ENCODE results near the gene KREMEN1.

The KREMEN1 gene

DNA sequence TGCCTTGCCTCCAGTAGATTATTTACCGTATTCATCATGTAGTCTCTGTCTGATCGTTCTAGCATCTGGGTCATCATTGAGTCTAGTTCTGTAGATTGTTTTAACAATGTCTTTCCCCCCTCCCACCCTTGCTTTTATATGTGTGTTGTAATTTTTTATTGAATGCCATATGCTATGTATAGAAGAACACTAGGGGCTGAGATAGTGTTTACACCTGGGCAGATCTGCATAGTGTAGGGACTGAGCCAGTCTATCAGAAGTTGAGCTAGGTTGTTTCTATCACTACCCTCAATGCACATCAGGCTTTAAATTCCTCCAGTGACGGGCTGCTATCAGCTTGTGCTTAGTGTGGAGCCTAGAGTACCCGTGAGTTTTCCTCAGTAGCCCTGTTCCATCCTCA lies 61.6 kb downstream of the KREMEN1 start:
- no peak for DNase-seq

DNA sequence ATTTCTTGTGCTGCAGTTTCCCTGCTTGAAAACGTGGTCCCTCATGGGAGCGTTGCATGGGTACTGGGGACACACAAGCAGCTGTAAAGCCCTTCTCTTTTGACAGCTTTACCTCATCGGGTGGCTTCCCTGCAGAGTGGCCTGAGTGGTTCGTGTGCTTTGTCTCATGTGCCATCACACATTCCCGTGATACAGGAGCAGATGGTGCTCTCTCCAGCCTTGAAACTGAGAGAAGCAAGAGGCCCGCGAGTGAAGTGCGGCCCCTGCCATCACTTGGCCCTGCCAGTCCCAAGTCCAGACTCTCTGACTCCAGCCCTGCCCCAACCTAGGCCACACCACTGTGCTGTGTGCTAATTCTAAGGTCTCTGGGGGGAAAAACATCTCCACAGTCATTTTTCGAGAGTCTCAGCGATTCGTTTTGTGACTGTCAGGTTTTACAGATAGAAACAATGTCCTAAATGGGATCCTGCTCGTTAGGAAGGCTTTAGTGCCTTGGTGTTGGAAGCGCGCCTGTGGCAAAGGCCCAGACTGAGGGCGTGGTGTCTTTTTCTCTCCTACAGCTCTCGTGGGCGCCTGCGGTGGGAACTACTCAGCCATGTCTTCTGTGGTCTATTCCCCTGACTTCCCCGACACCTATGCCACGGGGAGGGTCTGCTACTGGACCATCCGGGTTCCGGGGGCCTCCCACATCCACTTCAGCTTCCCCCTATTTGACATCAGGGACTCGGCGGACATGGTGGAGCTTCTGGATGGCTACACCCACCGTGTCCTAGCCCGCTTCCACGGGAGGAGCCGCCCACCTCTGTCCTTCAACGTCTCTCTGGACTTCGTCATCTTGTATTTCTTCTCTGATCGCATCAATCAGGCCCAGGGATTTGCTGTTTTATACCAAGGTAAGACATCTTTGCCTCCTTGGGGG lies 64.2 kb downstream of the KREMEN1 start:
- no peak for DNase-seq

DNA sequence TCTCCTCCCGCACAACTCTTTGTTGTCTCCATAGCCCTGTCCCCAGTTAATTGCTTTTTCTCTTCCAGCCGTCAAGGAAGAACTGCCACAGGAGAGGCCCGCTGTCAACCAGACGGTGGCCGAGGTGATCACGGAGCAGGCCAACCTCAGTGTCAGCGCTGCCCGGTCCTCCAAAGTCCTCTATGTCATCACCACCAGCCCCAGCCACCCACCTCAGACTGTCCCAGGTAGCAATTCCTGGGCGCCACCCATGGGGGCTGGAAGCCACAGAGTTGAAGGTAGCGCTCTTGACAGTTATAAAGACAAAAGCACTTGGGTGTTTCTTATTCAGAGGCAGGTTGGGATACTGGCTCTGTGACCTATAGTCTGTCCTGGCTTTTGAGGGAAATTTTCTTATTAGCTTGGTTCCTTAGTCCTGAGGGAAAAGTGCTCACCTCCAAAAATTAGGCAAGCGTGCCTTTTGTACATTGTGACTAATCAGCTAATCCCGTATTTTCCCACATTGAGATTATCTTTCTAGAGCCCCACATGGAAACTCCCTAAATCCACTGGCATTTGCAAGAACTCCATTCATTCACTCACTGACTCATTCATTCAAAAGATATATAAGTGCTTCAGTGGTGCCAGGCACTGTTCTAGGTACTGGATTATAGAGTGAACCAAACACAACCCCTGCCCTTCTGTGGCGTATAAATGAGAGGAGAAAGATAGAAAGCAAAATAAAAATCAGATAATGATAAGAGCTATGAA lies 65.9 kb downstream of the KREMEN1 start:
- DNase-seq, result no peak

DNA sequence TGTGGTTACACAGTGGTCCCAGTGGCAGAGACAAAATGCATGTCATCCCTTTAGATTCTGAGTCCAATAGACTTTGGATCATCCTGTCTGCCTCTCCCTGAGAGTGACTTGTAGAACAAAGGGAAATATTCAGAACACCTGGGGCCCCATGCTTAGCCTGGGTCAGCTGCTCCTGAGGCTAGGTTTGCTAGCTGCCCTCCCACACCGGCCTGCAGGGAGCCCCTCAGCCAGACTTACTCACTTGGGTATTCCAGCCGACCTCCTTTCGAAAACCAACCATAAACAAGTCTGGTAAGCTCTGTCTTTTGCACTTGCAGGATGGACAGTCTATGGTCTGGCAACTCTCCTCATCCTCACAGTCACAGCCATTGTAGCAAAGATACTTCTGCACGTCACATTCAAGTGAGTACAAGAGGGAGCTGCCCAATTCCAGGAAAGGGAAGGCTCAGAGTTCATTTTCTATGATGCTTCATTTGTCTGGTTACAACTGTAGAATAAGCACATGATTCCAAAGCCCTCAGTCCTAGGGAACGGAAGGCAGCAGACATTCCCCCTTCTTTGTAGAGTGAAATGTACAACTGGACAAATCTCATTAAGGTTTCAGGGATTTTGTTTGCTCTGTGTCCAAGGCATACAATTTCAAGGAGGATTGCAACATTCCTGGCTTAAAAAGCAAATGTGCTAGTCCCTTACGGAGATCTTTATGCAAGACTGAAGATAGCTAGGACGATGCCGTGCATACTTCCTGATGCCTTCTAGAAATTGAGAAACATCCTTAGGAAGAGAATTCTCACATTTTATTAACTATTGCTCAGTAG lies 67.3 kb downstream of the KREMEN1 start:
- no peak for DNase-seq

DNA sequence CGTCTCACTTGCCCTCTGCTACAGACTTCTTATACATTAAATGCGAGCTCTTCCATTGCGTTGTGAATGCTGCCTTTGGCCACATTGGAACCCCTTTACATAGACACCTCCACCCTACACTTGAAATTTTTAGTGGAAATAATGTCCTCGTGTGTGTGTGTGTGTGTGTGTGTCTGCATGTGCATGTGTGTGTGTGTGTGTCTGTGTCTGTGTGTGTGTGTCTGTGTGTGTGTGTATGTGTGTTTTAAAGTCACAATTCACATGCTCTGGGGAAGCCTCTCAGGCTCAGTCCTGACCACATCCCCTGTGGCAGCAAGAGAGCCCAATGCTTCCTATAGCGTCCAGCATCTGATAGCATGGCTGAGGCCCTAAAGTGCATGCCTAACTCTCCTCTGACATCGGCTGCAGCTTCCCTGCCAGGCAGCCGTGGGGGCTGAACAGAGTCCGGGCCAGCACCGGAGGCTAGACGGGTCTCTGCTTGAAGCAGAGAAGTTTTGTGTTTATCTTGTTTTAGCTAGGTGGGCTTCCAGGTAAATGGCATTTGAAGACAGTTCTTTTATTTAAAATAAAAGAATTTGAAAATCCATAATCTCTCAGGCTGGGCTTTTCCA lies 68.3 kb downstream of the KREMEN1 start:
- no peak for DNase-seq

DNA sequence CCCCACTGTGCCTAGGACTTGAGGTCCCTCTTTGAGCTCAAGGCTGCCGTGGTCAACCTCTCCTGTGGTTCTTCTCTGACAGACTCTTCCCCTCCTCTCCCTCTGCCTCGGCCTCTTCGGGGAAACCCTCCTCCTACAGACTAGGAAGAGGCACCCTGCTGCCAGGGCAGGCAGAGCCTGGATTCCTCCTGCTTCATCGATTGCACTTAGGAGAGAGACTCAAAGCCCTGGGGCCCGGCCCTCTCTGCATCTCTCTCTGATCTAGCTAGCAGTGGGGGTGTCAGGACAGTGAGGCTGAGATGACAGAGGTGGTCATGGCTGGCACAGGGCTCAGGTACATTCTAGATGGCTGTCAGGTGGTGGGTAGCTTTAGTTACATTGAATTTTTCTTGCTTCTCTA lies 69.3 kb downstream of the KREMEN1 start:
- no peak for DNase-seq

DNA sequence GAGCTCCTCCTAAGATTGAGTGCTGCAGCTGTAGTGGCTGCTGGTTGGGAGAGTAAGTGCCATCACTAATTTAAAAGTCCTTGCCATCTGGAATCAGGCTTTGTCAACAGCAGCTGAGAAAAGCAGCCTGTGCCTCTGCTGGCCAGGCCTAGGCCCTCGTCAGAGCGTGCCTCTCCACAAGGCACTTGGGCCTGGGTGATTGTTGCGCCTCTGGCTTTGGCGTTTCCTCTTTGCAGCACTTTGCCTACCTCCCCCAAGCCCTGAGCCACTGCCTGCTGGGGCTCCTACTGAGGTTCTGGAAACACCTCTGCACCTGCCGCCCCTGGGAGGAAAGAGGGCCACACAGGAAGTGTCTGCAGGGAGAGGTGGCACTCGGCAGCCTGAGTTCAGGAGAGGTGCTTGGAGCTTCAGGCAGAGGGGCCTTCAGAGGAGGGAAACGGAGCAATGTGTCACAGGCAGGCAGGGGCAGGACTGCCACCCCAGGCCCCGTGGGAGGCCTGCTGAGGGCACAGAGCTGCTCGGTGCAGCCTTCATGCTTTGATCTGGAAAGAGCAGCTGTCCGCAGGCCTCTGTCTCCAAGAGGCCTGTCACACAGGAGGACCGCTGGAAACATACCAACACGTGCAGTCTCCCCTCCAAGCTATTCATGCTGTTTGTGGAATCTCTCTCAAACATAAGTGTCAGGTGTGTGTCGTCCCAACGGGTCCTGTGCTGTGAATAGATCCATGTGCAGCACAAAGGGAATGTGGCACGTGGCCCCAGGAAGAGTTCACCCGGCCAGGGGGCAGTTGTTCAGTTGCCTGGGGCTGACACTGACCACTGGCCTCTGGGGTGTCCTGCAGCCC lies 71.3 kb downstream of the KREMEN1 start:
- DNase-seq, result no peak

DNA sequence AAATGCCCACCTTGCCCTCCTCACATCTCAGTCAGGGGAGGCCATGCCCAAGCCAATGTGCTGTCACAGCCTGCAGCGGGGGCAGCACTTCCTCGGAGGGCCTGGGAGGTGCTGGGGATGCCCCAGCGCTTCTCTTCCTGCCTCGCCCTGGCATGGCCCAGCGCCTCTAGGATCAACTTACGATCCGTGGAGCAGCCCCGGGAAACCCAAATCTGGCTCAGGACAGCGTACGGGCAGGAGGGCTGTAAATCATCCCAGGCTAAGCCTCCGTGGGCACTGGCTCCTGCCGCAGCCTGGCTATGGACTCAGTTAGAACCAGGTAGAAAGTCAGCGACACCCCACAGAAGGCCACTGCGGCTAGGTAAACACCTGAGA lies 71.9 kb downstream of the KREMEN1 start:
- DNase-seq, result no peak

DNA sequence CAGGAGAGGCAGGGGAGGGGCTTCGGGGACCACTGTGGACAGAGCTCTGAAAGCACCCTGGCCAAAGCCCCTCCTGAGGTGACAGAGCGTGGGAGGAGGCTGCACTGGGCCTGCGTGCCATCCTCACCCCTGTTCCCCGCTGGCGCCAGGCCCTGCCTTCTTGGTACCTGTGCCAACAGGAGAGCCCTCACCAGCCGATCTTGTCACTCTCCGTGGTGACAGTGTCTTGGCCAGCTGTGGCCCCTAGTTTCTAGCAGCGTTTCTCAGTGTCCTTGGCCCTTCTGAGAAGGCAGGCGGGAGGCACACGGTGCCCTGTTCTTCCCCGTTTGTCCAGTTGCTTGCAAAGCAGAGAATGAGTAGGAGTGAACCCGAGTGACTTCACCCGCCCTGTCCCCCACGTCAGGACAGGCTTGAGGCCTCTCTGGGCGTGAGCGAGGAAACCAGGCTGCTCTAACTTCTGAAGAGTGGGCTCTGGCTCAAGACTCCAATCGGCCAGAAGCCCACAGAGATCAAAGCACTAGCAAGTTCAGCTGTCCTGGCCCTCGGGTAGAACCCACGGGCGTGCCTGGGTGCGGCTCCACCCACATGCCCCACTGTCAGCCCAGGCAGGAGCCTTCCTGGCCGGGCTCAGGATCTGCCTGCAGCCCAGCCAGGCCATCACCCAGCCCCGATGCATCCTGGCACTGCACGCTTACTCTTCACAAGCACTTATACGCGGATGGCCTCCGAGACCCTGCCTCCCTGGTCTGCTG lies 72.7 kb downstream of the KREMEN1 start:
- no peak for DNase-seq

DNA sequence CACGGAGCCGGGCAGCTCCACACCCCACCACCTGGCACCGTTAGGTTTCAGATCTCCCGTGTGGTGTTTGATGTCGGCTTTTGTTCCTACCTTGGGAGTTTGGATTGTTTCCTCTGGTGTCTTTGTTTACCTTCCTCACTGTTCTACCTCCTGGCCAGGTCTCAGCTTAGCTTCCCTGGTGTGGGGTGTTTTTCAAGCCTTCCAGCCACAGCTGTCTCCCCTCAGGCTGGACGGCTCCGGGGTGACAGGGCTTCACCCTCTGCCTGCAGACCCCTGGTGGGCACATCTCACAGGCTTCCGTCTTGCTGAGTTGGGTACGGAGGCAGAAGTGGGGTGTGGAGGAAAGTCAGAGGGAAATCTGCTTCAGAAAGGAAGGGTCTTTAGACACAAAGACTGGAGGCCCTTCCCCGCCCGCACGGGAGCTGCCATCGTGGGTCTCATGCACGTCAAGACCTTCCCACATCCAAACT lies 73.3 kb downstream of the KREMEN1 start:
- DNase-seq, result no peak

DNA sequence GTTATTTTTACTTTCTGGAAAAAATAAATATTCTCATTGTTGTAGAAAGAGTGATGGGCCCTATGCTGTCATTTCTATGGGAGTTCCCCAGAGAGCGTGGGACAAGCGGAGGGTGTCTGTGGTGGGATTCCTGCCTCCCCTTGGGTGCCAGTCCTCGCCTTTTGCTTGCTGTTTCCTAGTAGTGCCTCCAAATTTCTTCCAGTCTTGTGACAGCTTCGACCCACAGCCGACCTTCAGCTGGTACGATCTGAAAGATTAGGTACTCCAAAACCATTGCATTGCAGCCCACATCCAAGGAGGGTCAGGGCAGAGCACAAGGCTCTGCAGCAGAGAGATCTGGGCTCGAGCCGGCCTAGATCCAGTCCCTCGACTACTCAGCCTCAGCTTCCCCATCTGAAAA lies 73.9 kb downstream of the KREMEN1 start:
- DNase-seq, result no peak

DNA sequence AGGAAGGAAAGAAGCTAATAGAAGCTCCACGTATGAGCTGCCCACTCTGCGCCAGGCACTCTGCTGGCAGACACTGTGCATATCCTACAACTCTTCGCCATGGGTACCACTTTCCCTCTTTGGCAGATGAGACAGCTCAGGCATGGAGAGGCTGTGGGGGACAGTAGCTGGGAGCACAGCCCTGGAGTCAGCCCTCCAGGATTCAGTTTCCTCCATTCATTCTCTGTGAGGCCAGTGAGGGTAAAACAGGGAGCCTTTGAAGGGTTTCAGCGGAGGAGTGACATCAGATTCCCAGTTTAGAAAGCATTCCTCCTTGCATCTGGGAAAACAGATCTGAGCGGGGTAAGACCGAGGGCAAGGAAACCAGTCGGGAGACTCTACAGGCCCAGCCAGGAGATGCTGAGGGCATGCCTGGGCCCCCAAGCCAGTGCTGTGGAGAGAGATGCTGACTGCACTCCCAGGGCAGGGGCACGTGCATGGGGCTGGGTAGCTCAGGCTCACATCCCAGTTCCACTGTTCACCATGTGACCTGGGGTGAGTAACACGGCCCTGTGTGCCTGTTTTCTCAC lies 74.6 kb downstream of the KREMEN1 start:
- no peak for DNase-seq

DNA sequence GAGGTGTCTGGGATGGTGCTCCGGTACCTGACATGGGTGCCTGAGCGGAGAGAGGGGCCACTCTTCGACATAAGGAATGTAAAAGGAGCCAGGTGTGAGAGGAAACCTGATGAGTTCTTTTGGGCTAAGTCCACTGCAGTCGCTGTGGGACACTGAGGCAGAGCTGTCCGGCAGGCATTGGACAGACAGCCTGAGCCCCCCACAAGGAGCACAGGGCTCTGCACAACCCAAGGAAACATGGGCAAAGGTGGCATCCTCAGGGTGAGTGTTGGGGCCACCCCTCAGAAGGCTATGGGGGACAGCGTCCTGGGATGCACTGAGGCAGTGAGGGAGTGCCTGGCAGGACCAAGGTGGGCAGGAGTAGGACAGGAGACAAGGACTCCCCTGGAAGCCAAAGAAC lies 75.2 kb downstream of the KREMEN1 start:
- DNase-seq, result no peak

DNA sequence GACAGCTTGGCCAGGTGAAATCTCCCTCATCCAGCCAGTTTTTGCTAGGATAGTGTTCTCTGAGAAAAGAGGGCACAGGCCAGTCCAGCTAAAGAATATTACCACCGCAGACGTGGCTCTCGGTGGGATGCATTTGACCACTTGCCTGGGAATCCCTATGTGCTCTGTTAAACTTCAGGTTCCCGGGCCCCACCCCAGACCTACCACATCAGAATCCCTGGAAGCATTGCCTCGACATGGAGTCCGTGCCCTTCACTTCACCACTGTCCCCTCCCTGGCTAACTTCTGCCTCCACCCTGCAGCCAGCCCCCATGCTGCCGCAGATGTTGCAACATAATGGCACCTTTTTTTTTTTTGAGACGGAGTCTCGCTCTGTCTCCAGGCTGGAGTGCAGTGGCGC lies 76.0 kb downstream of the KREMEN1 start:
- DNase-seq, result no peak

DNA sequence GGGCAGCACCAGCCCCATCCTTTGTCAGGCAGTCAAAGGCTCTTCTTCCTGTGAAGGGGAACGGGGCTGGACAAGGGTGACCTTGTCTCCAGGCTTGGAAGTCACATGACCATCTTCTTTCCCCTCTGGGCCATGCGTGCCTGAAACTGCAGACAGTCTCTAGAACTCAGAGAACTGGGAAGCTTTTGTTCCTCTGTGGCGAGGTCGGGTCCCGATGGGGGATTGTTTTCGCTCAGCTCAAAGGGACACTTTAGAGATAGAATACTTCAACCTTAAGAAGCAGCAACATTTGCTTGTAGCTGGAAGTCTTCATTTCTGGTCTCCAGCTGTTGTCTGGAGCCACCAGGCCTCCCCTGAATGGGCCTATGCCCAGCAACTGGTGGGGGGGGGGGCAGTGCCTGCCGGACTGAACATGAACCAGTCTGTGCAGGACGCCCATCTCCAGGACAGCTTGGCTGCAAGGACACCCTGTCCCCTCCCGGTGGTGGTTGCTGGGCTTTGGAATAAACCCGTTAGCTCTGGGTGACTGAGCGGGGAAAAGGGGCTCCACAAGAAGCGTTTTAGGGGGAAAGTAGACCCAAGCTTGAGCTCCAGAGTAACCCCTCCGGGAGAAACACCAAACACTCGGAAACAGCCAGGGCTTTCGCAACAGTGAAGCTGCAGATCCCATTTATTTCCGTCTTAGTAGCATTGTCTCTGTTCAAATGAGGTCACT lies 77.2 kb downstream of the KREMEN1 start:
- DNase-seq, result no peak

DNA sequence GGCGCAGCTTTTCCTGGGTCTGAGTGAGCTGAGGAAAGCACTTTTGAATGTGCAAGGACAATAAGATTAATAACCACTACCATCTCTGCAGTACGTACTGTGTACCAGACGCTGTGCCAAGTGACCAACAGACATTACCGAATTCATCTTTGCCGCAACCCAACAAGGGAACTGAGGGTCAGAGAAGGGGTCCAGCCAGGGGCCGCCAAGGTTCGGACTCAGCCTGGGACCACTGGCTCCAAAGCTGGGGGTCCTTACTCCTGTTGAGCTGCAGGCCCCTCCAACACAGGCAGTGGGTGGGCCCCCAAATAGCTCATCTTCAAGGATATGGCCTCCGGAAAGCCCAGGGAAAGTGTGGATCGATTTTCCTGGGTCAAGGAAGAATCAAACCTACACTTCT lies 77.9 kb downstream of the KREMEN1 start:
- no peak for DNase-seq

DNA sequence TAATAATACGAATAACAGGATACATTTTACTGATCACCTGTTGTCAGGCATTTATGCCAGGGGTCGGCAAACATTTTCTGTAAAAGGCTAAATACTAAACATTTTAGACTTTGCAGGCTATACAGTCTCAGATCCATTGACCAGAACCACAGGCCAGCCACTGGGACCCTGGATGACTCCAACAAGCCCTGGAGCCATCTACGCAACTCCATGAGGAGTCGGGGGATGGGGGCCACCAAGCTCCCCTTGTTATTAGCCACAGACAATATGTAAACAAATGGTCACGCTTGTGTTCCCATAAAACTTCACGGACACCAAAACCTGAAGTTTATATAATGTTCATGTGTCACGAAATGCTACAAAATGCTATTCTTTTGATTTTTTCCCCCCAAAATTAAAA lies 78.5 kb downstream of the KREMEN1 start:
- DNase-seq, result no peak

DNA sequence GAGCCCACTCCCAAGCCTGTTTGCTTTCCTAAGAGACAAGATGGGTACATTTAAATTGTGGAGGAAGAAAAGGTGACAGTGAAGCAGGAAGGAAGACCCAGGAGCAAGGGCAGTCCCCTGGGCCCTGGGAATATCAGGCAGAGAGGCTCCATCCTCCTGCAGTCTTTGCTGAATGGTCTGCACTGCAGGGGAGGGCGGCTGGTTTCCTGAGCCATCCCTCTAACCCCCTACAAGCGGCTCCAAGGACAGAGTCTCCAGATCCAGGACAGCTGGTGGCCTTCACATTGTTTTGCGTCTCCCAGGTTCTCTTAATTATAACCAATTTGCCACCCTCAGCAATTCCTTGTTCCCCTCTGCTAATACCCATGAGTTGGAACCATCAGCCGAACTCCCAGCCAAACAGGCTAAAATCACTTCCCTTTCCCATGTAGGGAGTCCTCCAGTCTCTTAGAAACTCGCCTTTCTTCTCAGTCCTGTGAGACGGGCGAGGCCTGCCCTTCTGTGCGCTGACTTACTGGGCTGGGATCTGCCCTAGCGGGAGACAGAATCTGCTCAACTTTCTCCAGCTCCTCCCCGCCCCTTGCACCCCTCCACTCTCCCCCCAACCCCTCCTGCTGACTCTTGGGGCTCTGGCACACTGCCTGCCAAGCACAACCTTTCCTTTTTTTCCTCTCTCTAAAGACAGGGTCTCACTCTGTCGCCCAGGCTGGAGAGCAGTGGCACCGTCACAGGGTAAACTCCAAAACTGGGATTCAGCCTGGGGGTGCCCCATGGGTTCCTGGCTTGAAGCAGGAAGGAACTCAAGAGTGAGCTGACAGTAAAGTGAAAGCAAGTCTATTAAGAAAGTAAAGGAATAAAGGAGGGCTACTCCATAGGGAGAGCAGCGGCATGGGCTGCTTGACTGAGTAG lies 79.5 kb downstream of the KREMEN1 start:
- DNase-seq, result no peak

Measured in T1000 (cell line).